ENCODE data around the gene THY1.
A peak's percentile ranks its signal among the peaks of the same experiment; 100 is the strongest.
"Not testable (repeated sequence)": the region's sequence is repeated elsewhere in the genome, so short reads cannot be mapped to it uniquely, and the experiment has no call there.

THY1 gene

DNA sequence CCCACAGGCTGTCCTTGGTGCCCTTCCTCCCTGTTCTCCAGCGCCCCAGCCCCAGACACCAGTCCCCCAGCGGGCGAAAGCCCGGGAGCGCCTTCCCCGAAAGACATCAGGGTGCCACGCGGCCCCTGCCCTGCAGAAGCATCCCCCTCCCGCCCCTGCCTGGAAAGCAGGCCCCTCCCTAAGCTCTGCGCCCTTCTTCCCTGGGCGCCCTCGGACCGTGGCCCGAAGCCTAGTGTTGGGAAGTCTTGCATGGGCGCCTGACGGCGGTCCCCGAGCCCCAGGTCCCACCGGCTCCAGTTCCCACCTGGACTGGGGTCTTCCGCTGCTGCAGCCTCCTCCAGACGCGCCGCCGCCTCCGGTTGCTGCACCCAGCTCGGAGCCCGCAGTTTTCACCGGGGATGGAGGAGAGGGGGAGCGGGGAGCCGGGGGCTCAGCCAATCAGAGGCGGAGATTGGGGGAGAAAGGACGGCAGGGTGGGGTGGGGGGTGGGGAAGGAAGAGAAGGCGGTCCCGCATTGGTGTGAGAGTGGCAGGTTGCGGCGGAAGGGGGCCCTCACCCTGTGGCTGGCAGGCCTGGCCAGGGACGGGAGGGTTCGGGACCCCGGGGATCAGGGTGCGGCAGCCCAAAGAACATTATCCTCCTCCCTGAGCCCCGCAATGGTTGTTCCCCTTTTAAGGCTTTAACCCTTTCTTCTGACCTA is at the start of gene THY1:
THY1 (minus strand) TSS at position 364 of the 700 bp plus-strand sequence. CDS start 2,267 bp downstream, outside the sequence.
- DNase-seq, result no peak

DNA sequence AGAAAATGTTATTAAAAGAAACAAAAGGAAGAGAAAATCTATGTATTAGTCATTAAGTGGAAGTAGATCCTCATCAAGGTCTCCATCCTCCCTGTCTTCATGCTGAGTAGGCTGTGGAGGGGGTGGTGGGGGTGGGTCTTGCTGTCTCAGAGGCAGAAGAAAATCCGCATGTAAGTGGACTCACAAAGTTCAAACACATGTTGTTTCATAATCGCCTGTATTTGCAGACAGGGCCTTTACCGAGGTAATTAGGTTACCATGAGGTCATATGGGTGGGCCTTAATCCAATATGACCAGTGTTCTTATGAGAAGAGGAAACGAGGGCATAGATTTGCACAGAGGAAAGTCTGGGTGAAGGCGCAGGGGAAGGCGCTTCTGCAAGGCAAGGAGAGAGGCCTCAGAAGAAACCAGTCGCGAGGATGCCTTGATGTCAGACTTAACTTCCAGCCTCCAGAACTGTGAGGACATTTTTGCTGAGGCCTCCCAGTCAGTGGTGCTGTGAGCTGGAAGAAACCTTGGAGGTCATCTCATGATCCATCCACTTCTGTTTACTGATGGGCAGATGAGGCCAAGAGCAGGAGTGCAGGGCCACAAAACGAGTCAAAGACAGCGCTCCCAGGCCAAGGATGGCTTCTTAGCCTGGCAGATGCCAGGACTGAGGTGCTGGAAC is 49.3 kb upstream of the THY1 start:
- DNase-seq, result peak in 2 of 3 donors; percentile 38 to 40

GRCh38 chr11:119471329-119471728 is 48.4 kb upstream of the THY1 start:
- no peak for DNase-seq

- no peak for DNase-seq
Measured at GRCh38 chr11:119470317-119471291, 47.6 kb upstream of the THY1 start.

GRCh38 chr11:119469506-119469905 is 46.5 kb upstream of the THY1 start:
- DNase-seq, result no peak

GRCh38 chr11:119468511-119468910 is 45.5 kb upstream of the THY1 start:
- DNase-seq, result no peak

DNA sequence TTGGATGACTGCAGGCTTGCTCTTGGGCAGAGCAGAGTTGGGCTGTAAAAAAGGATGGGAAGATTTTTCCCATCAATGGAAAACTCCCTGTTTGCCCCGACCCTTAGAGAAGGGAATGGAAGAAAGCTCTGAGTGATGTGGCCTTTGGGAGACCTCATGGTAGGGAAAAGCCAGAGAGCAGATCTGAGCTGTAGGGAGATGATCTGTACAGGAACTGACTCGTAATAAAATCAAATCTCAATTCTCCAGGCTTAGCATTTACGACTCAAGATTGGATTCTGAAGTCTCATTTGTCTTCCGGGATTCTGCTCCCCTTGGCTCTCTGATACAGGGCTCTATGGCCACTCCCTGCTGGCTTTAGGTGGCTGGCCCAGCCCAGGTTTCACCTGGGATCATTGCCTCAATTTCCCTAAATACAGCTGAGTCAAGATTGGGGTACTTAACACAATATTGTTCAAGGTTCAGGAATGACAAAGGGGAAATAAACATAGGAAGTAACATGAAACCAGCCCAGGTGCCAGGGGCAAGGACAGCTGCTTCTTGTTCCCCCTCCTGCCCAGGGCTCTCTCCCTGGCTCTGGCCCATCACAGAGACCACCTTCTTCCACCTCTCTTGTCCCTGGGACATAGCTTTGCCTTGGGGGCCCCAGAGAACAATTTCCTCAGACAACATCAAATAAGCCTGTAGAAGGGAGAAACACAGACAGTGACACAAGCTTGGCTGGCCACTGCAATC is 38.4 kb upstream of the THY1 start:
- no peak for DNase-seq

DNA sequence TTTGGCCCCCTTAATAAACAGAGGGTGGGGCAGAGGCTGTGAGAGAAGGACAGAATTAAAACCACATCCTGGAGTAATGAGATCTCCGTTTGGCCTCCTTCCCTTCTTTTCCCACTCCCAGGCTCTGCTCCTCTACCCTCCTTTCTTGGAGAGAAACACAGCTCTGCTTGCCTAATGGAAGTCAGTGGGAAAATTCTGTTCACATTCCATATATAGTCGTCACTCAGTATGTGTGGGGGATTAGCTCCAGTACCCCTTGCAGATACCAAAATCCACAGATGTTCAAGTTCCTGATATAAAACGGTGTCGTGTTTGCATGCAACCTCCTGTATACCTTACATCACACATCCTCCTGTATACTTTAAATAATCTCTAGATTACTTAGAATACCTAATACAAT is 37.6 kb upstream of the THY1 start:
- DNase-seq, result no peak

- no peak for DNase-seq
Measured at GRCh38 chr11:119460097-119460496, 37.1 kb upstream of the THY1 start.

GRCh38 chr11:119459293-119459976 is 36.5 kb upstream of the THY1 start:
- DNase-seq, result no peak

DNA sequence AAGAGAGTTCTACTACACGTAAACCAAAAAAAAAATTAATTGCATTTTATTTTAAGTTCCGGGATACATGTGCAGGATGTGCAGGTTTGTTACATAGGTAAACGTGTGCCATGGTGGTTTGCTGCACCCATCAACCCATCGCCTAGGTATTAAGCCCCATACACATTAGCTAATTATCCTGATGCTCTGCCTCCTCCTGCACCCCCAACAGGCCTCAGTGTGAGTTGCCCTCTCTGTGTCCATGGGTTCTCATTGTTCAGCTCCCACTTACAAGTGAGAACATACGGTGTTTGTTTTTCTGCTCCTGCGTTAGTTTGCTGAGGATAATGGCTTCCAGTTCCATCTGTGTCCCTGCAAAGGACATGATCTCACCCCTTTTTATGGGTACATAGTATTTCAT is 32.7 kb upstream of the THY1 start:
- not testable (repeated sequence) for DNase-seq

DNA sequence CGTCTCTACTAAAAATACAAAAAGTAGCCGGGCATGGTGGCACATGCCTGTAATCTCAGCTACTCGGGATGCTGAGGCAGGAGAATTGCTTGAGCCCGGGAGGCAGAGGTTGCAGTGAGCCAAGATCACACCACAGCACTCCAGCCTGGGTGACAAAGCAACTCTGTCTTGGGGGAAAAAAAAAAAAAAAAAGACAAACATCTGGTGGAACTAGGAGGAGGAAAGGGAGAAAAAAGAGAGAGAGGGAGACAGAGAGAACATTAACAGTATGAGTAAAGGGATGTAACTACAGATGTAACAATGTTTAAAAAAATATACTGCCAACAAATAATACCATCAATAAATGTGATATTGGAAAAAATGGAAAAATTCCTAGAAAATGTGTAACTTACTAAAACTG is 32.3 kb upstream of the THY1 start:
- not testable (repeated sequence) for DNase-seq

GRCh38 chr11:119453881-119454280 is 30.9 kb upstream of the THY1 start:
- DNase-seq, result no peak

GRCh38 chr11:119450590-119451326 is 27.8 kb upstream of the THY1 start:
- no peak for DNase-seq

GRCh38 chr11:119449498-119449897 is 26.5 kb upstream of the THY1 start:
- DNase-seq, result no peak

DNA sequence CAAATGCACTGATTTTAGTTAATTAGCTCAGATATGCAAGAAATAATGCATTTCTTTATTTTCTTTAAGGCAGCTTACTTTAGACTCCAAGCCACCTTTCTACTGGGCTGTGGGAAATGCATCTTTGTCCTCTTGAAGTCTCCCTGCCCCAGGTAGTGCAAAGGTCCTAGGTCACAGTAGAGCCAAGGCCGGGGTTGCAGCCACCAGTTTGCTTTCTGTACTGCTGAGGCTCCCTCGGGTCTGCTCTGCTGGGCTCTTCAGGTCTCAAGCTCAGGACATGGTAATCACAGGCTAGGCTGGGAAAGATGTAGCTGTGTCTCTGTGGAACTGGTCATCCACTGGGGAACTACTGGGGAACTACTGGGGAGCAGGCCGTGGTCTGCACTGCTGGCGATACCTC is 25.4 kb upstream of the THY1 start:
- no peak for DNase-seq

DNA sequence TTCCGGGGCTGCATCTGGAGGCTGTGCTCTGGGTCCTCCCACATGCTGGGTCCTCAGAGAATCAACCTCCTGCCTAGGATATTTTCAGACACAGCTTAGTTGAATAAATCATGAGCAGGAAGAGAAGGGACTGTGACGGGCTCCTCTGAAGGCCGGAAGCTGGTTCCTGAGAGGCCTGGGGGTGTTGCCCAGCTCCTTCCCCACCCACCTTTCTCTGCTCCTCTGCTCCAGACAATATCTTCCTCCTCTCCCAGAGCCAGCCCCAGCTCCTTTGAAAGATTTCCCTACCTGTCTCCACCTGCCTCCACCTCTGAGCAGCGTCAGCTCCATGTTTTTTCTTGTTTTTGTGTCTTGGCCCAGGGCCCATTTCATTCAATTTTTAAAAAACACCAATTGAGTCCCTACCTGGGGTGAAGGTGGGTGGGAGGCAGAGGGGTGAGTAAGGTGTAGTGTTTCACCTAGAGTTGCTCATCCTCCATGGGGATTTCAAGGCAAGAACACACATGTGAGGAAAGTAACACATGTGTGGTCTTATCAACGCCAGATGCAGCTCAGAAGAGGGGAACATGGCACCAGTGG is 24.8 kb upstream of the THY1 start:
- DNase-seq, result no peak

DNA sequence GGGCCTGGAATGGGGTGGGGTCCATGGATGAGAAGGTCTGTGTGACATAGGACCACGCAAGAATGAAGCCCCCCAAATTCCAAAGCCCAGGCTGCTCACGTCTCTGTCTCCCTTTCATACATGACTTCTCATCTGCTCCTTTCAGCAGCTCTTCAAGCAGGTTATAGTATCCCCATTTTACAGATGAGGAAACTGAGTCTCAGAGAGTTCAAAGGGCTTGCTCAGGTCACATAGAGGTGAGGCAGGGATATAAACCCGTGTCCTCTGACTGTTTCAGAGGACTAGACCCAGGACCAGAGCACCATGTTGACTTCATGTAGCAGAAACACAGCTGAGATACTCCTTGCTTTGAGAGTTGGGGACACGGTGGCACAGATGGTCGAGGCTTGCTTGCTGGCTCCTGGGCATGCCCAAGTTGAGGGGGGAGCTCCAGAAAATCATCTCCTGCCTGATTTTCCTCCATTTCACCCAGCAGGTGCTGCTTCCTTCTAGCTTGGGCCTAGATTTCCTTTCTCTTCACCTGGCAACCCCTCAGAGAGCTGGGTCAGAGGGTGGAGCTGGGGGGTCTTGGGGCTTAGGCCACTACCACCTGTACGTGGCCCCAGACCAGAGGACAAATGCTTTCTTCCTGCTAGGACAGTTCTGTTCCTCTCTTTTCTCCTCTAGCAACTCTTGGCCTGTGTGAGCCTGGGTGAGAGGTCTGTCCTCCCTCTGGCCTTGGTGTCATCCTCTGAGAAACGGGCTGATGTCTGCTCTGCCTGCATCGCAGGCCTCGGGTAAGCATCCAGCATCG is 24.1 kb upstream of the THY1 start:
- no peak for DNase-seq

DNA sequence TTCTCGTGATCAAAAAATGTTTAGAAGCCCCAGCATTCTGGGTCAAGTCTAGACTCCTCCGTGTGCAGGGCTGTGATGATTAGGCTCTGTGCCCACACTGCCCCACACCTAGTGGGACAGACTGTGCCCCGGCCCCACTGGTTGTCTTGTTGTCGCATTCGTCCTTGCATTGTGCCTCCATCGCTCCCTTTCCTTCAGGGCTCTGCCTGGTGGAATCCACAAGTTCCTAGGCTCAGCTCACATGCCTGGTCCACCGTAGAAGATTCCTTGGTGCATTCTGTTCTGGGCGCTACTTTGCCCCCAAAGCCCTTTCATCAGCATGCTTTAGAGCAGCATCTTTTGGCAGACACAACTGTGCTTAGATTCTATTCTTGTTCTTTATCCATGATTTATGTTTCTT is 23.5 kb upstream of the THY1 start:
- DNase-seq, result no peak

- DNase-seq, result no peak
Measured at GRCh38 chr11:119445850-119446249, 22.9 kb upstream of the THY1 start.

Measured in suppressor macrophage treated with lipopolysaccharide for 1 hour (primary cell).